HG03025 (cell line): ENCODE data around the gene BATF2.
"Not testable (repeated sequence)": the region's sequence is repeated elsewhere in the genome, so short reads cannot be mapped to it uniquely, and the experiment has no call there.

Experiments used
- ATAC-seq: cut with Tn5 transposase; IDR thresholded peaks from one replicate; pipeline ENCODE4 v1.9.1; 2021; ENCODE audit warnings: mild to moderate bottlenecking, moderate library complexity; ENCODE audit not compliant: unreplicated experiment, low FRiP score

Gene BATF2

GRCh38 chr11:64996710-64997380 is at the start of gene BATF2:
Gene BATF2, minus strand, starts transcription at chr11:64996971. Its CDS starts 57 bp downstream, at chr11:64996914.
- no peak for ATAC-seq

GRCh38 chr11:65045728-65046127 is 49.0 kb upstream of the BATF2 start:
- ATAC-seq = no peak

GRCh38 chr11:65045061-65045460 is 48.3 kb upstream of the BATF2 start:
- ATAC-seq = no peak

GRCh38 chr11:65043881-65044501 is 47.2 kb upstream of the BATF2 start:
- no peak for ATAC-seq

- no peak for ATAC-seq
These were observed 46.1 kb upstream of the BATF2 start for GRCh38 chr11:65042891-65043290.

GRCh38 chr11:65040847-65041622 is 44.3 kb upstream of the BATF2 start, which contains the start of gene SAC3D1:
Gene SAC3D1, plus strand, starts transcription at chr11:65041210. Its CDS starts 83 bp downstream, at chr11:65041293.
- ATAC-seq = peak; percentile 82

GRCh38 chr11:65040520-65040846 is 43.7 kb upstream of the BATF2 start:
- no peak for ATAC-seq

GRCh38 chr11:65036931-65037330 is 40.2 kb upstream of the BATF2 start:
- no peak for ATAC-seq

GRCh38 chr11:65035579-65035978 is 38.8 kb upstream of the BATF2 start:
- ATAC-seq = no peak

GRCh38 chr11:65034423-65034822 is 37.7 kb upstream of the BATF2 start:
- ATAC-seq = no peak

- no peak for ATAC-seq
These were observed 35.4 kb upstream of the BATF2 start for GRCh38 chr11:65032216-65032615.

GRCh38 chr11:65027213-65028067 is 30.7 kb upstream of the BATF2 start, which contains the start of gene SNX15:
Gene SNX15, plus strand, starts transcription at chr11:65027439. Its CDS starts 99 bp downstream, at chr11:65027538.
- ATAC-seq = peak; percentile 84

- no peak for ATAC-seq
These were observed 30.0 kb upstream of the BATF2 start for GRCh38 chr11:65026810-65027209.

- ATAC-seq = not testable (repeated sequence)
These were observed 26.7 kb upstream of the BATF2 start for GRCh38 chr11:65023502-65023901.

GRCh38 chr11:65021509-65021908 is 24.7 kb upstream of the BATF2 start:
- ATAC-seq = no peak

- no peak for ATAC-seq
These were observed 24.2 kb upstream of the BATF2 start for GRCh38 chr11:65021003-65021402.

- ATAC-seq = no peak
These were observed 23.1 kb upstream of the BATF2 start for GRCh38 chr11:65019824-65020223.

GRCh38 chr11:65017937-65018336 is 21.2 kb upstream of the BATF2 start:
- ATAC-seq = no peak

GRCh38 chr11:65016705-65017104 is 19.9 kb upstream of the BATF2 start:
- ATAC-seq = no peak

- no peak for ATAC-seq
These were observed 18.0 kb upstream of the BATF2 start for GRCh38 chr11:65014726-65015227.
